ENCODE measurements around the gene ZBTB34. TPM values are rescaled to one million over a fixed set of nuclear protein-coding genes. Genes with fewer than 3 reads are reported as not detected.

ZBTB34 gene
- total and polyA plus RNA-seq, 2 of the 4 experiments (the other 2 are of a cell fraction), result 2.7 to 3.1 TPM

DNA sequence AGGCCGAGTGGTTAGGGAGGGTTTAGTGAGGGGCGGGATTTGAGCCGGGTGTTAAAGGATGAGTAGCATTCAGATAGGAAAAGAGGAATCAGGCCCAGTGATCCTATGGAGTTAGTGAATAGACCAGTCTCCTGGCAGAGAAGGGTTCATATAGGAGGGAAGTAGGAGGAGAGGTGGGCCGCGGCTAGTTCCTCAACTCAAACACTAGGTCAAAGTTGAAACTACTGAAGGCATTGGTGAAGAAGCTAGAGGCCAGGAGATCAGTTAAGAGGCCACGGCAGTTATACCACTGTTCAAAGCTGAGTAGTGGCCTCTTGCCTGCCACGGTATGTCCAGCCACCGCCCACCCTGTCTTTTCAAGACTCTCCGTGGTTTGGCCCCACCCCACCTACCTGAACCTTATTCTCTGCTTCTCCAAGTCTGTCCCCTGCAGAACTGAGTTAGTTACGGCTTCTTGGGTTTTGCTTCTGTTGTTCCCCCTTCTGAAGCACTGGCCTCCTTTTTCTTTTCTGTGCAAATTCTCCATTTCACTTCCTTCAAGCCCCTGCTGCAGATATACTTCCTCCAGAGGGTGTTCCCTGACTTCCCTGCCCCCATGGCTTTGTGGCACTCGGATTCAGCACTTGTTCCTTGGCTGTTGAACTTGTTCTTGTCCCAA lies 1.8 kb downstream of the ZBTB34 start (continued):
- no peak for TF ChIP-seq MAFK (IDR thresholded peaks at IDR 0.05; ENCODE audit: low read depth, low read length)

DNA sequence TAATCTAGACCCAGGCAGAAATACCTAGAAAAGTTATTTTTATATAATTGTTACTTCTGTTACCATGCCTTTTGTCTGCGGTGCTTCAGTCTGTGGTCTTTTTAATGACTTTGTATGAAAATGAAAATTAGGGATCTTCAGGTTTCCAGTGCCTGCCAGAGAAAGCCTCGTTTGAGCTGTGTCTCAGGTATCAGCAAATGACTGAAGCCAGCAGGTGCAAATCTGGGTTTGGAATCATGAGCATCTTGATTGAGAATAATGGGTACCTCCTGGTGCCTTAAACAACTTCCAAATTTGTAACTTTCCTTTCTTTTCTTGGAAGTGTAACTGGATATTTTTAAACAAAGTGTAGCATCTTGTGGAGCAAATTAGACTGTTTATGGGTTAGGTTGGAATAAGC lies 4.3 kb downstream of the ZBTB34 start:
- Histone ChIP-seq H3K14ac (replicated peaks; ENCODE audit: low read depth, low read length) (no peak overlapping the region), H3K4me1 (ENCODE audit: control insufficient read depth, insufficient read depth, low read length) (peaks cover 10% of the 10 kb centered on the region), H2BK5ac (ENCODE audit: low read depth, low read length, poor library complexity, severe bottlenecking) (no peak overlapping the region), H2AK9ac (replicated peaks; ENCODE audit: low read depth, low read length, poor library complexity) (no peak overlapping the region), H3K9me3 (ENCODE audit: control insufficient read depth, insufficient read depth, low read length) (no peaks in the 10 kb centered on the region), H4K20me1 (ENCODE audit: insufficient read depth, low read length) (peaks cover 62% of the 10 kb centered on the region), H3K36me3 (ENCODE audit: control insufficient read depth, insufficient read depth, low read length) (peaks cover 22% of the 10 kb centered on the region), H3K9me1 (ENCODE audit: insufficient read depth, low read length) (peaks cover 19% of the 10 kb centered on the region; the same call in 1 of the 2 replicates), H4K8ac (ENCODE audit: low read depth in 2 of 2, low read length in 2 of 2) (no peak overlapping the region), H4K5ac (ENCODE audit: low read depth, low read length) (no peak overlapping the region), H3K4me2 (ENCODE audit: low read depth, low read length) (no peak overlapping the region), H3K9ac (ENCODE audit: low read depth, low read length) (no peak overlapping the region), H3K27ac (ENCODE audit: insufficient read depth, low read length) (no peak overlapping the region), H3K27me3 (ENCODE audit: control insufficient read depth, insufficient read depth, low read length) (no peaks in the 10 kb centered on the region), H3K56ac (ENCODE audit: extremely low read depth, insufficient read depth, low read length) (no peak overlapping the region), H3K23ac (ENCODE audit: low read depth, low read length) (no peak overlapping the region), H2AK5ac (ENCODE audit: low read depth, low read length) (no peak overlapping the region), H3K18ac (ENCODE audit: low read depth, low read length) (no peak overlapping the region), H2BK15ac (ENCODE audit: low read depth, low read length) (no peak overlapping the region), H2BK120ac (ENCODE audit: low read depth, low read length) (no peak overlapping the region), H4K91ac (ENCODE audit: insufficient read depth, low read depth, low read length) (no peak overlapping the region), H3K4me3 (ENCODE audit: insufficient read depth, low read depth, low read length) (no peak overlapping the region), H2BK20ac (ENCODE audit: low read depth, low read length) (no peak overlapping the region), H2AFZ (replicated peaks; ENCODE audit: low read length, poor library complexity) (no peak overlapping the region), H3K4ac (ENCODE audit: low read depth, low read length) (no peak overlapping the region), H3K79me1 (ENCODE audit: low read depth in 1 of 2, low read length in 2 of 2) (peaks cover 51 to 74% of the 10 kb centered on the region in 2 experiments)
- no peak for TF ChIP-seq MXI1 (IDR thresholded peaks at IDR 0.05; ENCODE audit: borderline replicate concordance, low read depth, low read length)
- TF ChIP-seq, protein P1, sequence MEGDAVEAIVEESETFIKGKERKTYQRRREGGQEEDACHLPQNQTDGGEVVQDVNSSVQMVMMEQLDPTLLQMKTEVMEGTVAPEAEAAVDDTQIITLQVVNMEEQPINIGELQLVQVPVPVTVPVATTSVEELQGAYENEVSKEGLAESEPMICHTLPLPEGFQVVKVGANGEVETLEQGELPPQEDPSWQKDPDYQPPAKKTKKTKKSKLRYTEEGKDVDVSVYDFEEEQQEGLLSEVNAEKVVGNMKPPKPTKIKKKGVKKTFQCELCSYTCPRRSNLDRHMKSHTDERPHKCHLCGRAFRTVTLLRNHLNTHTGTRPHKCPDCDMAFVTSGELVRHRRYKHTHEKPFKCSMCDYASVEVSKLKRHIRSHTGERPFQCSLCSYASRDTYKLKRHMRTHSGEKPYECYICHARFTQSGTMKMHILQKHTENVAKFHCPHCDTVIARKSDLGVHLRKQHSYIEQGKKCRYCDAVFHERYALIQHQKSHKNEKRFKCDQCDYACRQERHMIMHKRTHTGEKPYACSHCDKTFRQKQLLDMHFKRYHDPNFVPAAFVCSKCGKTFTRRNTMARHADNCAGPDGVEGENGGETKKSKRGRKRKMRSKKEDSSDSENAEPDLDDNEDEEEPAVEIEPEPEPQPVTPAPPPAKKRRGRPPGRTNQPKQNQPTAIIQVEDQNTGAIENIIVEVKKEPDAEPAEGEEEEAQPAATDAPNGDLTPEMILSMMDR (conservative IDR thresholded peaks at IDR 0.05; ENCODE audit: low read depth, low read length), result no peak
- TF ChIP-seq NFE2L2 (IDR thresholded peaks at IDR 0.05; ENCODE audit: low read depth, low read length), result no peak
- TF ChIP-seq RAD21 (IDR thresholded peaks at IDR 0.05; ENCODE audit: low read length), result no peak
- TF ChIP-seq, protein P2, sequence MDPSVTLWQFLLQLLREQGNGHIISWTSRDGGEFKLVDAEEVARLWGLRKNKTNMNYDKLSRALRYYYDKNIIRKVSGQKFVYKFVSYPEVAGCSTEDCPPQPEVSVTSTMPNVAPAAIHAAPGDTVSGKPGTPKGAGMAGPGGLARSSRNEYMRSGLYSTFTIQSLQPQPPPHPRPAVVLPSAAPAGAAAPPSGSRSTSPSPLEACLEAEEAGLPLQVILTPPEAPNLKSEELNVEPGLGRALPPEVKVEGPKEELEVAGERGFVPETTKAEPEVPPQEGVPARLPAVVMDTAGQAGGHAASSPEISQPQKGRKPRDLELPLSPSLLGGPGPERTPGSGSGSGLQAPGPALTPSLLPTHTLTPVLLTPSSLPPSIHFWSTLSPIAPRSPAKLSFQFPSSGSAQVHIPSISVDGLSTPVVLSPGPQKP (IDR thresholded peaks at IDR 0.05; ENCODE audit: borderline replicate concordance, low read depth, low read length), result no peak
- no peak for TF ChIP-seq BHLHE40 (IDR thresholded peaks at IDR 0.05; ENCODE audit: low read depth, low read length)
- TF ChIP-seq RFX5 (IDR thresholded peaks at IDR 0.05; ENCODE audit: low read depth, low read length), result no peak
- no peak for TF ChIP-seq RCOR1 (IDR thresholded peaks at IDR 0.05; ENCODE audit: insufficient replicate concordance, low read length)
- no peak for TF ChIP-seq CEBPB (IDR thresholded peaks at IDR 0.05; ENCODE audit: low read depth, low read length)
- TF ChIP-seq POLR2A (IDR thresholded peaks at IDR 0.05; ENCODE audit: low read depth, low read length), result no peak
- no peak for TF ChIP-seq CHD1 (IDR thresholded peaks at IDR 0.05; ENCODE audit: low read depth, low read length)
- WGBS, 2 experiments (ENCODE audit: extremely low coverage in 2 of 2, insufficient read length in 1 of 2), result 90% methylated on average over 2 of the region's 2 CpGs; no CpG with 5 or more reads in 1 of the 2 experiments
- ATAC-seq (ENCODE audit: low read depth) (no peak), DNase-seq (no peak)
- dilution Hi-C loops (cut with HindIII; ENCODE audit: low sequenced_read_pairs, unreplicated experiment), result no loop called here
- in situ Hi-C loops (cut with MboI; ENCODE audit: low sequenced_read_pairs), result no loop called here
- POLR2A ChIA-PET (ENCODE audit: unreplicated experiment), result no interaction called here
- intact Hi-C loops (cut with micrococcal nuclease), result no loop called here
- BruUV-seq (replicated peaks), result no TSS peak
- CTCF ChIA-PET, result no interaction called here
